H1 (cell line): ENCODE measurements around the gene SPPL2A. TPM values are rescaled to one million over a fixed set of nuclear protein-coding genes. Genes with fewer than 3 reads are reported as not detected.

Experiments
- CTCF ChIA-PET: fragments of 300-600 bp; sonication (Branson Sonifier 250); formaldehyde crosslinking; loops from one replicate; lab custom pipeline; 2021; ENCODE audit not compliant: partially characterized antibody; lab: Charles Lee
- POLR2A ChIA-PET: fragments of 300-600 bp; sonication (Branson Sonifier 250); formaldehyde crosslinking; loops from one replicate; lab custom pipeline; 2021; ENCODE audit warnings: inconsistent platforms; ENCODE audit not compliant: partially characterized antibody; lab: Charles Lee
- DNase-seq, 2 experiments: peaks; one replicate each; pipeline versions ENCODE4 v3.0.0 to v3.0.0-alpha.2; 2010 to 2022; ENCODE audit warnings: low spot score in 2 of 2, low read depth in 1 of 2, mixed read lengths in 1 of 2
- FAIRE-seq: peaks from 2 replicates; lab custom pipeline; 2011; peaks lifted over from hg19 to GRCh38; lab: Jason Lieb, UNC
- H2AFZ ChIP-seq: 2 replicates; pipeline ENCODE4 v1.8.1; 2012; ENCODE audit warnings: low read length, inconsistent platforms
- H2AK5ac ChIP-seq: 2 replicates; pipeline ENCODE4 v1.6.1; 2013; ENCODE audit warnings: low read depth, low read length
- H2BK120ac ChIP-seq: replicated peaks from 2 replicates; pipeline ENCODE3; 2013; ENCODE audit warnings: low read depth, low read length, inconsistent platforms
- H2BK12ac ChIP-seq: 2 replicates; pipeline ENCODE4 v1.6.1; 2013; ENCODE audit warnings: low read depth, low read length
- H2BK15ac ChIP-seq: 2 replicates; pipeline ENCODE4 v1.6.1; 2013; ENCODE audit warnings: low read length
- H2BK20ac ChIP-seq: 2 replicates; pipeline ENCODE4 v1.6.1; 2013; ENCODE audit warnings: low read length
- H2BK5ac ChIP-seq: 2 replicates; pipeline ENCODE4 v1.6.1; 2013; ENCODE audit warnings: low read depth, low read length
- H3K14ac ChIP-seq: 2 replicates; pipeline ENCODE4 v1.6.1; 2013; ENCODE audit warnings: inconsistent platforms; ENCODE audit not compliant: insufficient read length
- H3K18ac ChIP-seq: 2 replicates; pipeline ENCODE4 v1.6.1; 2013; ENCODE audit warnings: low read length; ENCODE audit errors: extremely low read depth
- H3K23ac ChIP-seq: 2 replicates; pipeline ENCODE4 v1.6.1; 2013; ENCODE audit warnings: inconsistent platforms; ENCODE audit not compliant: insufficient read length
- H3K23me2 ChIP-seq: 2 replicates; pipeline ENCODE4 v1.6.1; 2013; ENCODE audit warnings: low read depth, low read length
- H3K27ac ChIP-seq: 2 replicates; pipeline ENCODE4 v1.6.1; 2011; ENCODE audit warnings: low read depth, low read length, inconsistent platforms
- H3K27me3 ChIP-seq, 4 experiments: replicated peaks in 1 of 4; 1 replicate in 1 of 4; 2 replicates in 3 of 4; pipeline versions ENCODE4 v1.6.1 to v1.8.1; 2011 to 2013; ENCODE audit warnings: low read length in 3 of 4, mild to moderate bottlenecking in 3 of 4, inconsistent platforms in 2 of 4, mixed read lengths in 2 of 4, moderate library complexity in 1 of 4; ENCODE audit not compliant: control insufficient read depth in 3 of 4, insufficient read depth in 3 of 4; ENCODE audit errors: extremely low read depth in 1 of 4
- H3K36me3 ChIP-seq, 4 experiments: 2 replicates each; pipeline versions ENCODE4 v1.6.1 to v1.8.1; 2011 to 2013; ENCODE audit warnings: mild to moderate bottlenecking in 4 of 4, low read length in 3 of 4, moderate library complexity in 2 of 4, control low read depth in 1 of 4, inconsistent platforms in 1 of 4; ENCODE audit not compliant: insufficient read depth in 4 of 4, control insufficient read depth in 2 of 4
- H3K4ac ChIP-seq: replicated peaks from 2 replicates; pipeline ENCODE3; 2013; ENCODE audit warnings: low read length, low read depth, mixed read lengths, inconsistent platforms; ENCODE audit not compliant: insufficient read length
- H3K4me1 ChIP-seq, 4 experiments: replicated peaks in 1 of 4; 1 replicate in 1 of 4; 2 replicates in 3 of 4; pipeline versions ENCODE4 v1.6.1 to v1.8.1; 2011 to 2013; ENCODE audit warnings: low read length in 3 of 4, inconsistent platforms in 2 of 4, mixed read lengths in 1 of 4; ENCODE audit not compliant: insufficient read depth in 4 of 4, control insufficient read depth in 3 of 4
- H3K4me2 ChIP-seq, 2 experiments: 2 replicates each; pipeline versions ENCODE4 v1.6.1 to v1.8.1; 2011 to 2013; ENCODE audit warnings: low read depth in 2 of 2, low read length in 2 of 2, control low read depth in 1 of 2, inconsistent platforms in 1 of 2, mild to moderate bottlenecking in 1 of 2; ENCODE audit not compliant: insufficient read depth in 1 of 2
- H3K4me3 ChIP-seq, 4 experiments: fragments of 200-600, 300-600 bp in 1 of 4; sonication (generic), shearing (Covaris generic), sonication (Bioruptor Twin) in 1 of 4; 2 replicates each; pipeline versions ENCODE4 v1.5.1 to v1.8.1; 2011 to 2016; ENCODE audit warnings: low read length in 4 of 4, low read depth in 3 of 4, control low read depth in 2 of 4, inconsistent platforms in 2 of 4, mild to moderate bottlenecking in 2 of 4, mixed read lengths in 1 of 4, moderate library complexity in 1 of 4; ENCODE audit not compliant: insufficient read depth in 2 of 4; ENCODE audit errors: extremely low read depth in 1 of 4
- H3K56ac ChIP-seq: replicated peaks from 2 replicates; pipeline ENCODE3; 2013; ENCODE audit warnings: low read depth, mild to moderate bottlenecking, mixed read lengths, low read length, inconsistent platforms; ENCODE audit not compliant: insufficient read length
- H3K79me1 ChIP-seq: 2 replicates; pipeline ENCODE4 v1.6.1; 2013; ENCODE audit warnings: low read depth, low read length, control low read depth
- H3K79me2 ChIP-seq, 2 experiments: 2 replicates each; pipeline versions ENCODE4 v1.6.1 to v1.8.1; 2012 to 2013; ENCODE audit warnings: low read length in 2 of 2, mild to moderate bottlenecking in 2 of 2, inconsistent platforms in 1 of 2; ENCODE audit not compliant: insufficient read depth in 2 of 2, control insufficient read depth in 1 of 2
- H3K9ac ChIP-seq, 4 experiments: replicated peaks in 1 of 4; 1 replicate in 1 of 4; 2 replicates in 3 of 4; pipeline versions ENCODE4 v1.6.1 to v1.8.1; 2011 to 2013; ENCODE audit warnings: low read depth in 3 of 4, low read length in 3 of 4, control low read depth in 2 of 4, mild to moderate bottlenecking in 2 of 4, moderate library complexity in 2 of 4, inconsistent platforms in 1 of 4; ENCODE audit errors: extremely low read depth in 1 of 4
- H3K9me3 ChIP-seq, 2 experiments: 2 replicates each; pipeline versions ENCODE4 v1.6.1 to v1.8.1; 2012 to 2013; ENCODE audit warnings: mild to moderate bottlenecking in 2 of 2, moderate library complexity in 2 of 2, control low read depth in 1 of 2, inconsistent platforms in 1 of 2, low read depth in 1 of 2, low read length in 1 of 2, mixed read lengths in 1 of 2; ENCODE audit not compliant: insufficient read depth in 2 of 2
- H4K20me1 ChIP-seq, 2 experiments: replicated peaks in 1 of 2; 2 replicates each; pipeline versions ENCODE3 to v1.8.1; 2011 to 2013; ENCODE audit warnings: inconsistent platforms in 2 of 2, low read length in 2 of 2, mild to moderate bottlenecking in 1 of 2; ENCODE audit not compliant: insufficient read depth in 2 of 2, control insufficient read depth in 1 of 2
- H4K5ac ChIP-seq: 2 replicates; pipeline ENCODE4 v1.6.1; 2013; ENCODE audit warnings: low read length, low read depth, mixed read lengths, inconsistent platforms; ENCODE audit not compliant: insufficient read length
- H4K8ac ChIP-seq: 2 replicates; pipeline ENCODE4 v1.8.0; 2013; ENCODE audit warnings: mild to moderate bottlenecking, moderate library complexity, low read length, inconsistent platforms; ENCODE audit not compliant: insufficient read depth; ENCODE audit errors: extremely low read depth
- H4K91ac ChIP-seq: replicated peaks from 2 replicates; pipeline ENCODE3; 2013; ENCODE audit warnings: low read length, mixed read lengths, inconsistent platforms; ENCODE audit not compliant: insufficient read length
- BRCA1 ChIP-seq: IDR thresholded peaks from 2 replicates; pipeline ENCODE4 v1.6.1; 2012; ENCODE audit warnings: low read depth, low read length, improper control_type of control experiment
- CTCF ChIP-seq, 3 experiments: IDR thresholded peaks; 1 replicate in 2 of 3; 2 replicates in 1 of 3; pipeline versions ENCODE4 v1.5.1 to v1.6.1; 2011; ENCODE audit warnings: low read length in 3 of 3, mild to moderate bottlenecking in 3 of 3, inconsistent platforms in 2 of 3, low read depth in 1 of 3, moderate library complexity in 1 of 3; ENCODE audit not compliant: insufficient read depth in 1 of 3; ENCODE audit errors: control extremely low read depth in 1 of 3
- E2F6 ChIP-seq: IDR thresholded peaks from 2 replicates; pipeline ENCODE4 v1.6.1; 2012; ENCODE audit warnings: inconsistent platforms
- EGR1 ChIP-seq: IDR thresholded peaks from 2 replicates; pipeline ENCODE4 v1.6.1; 2011; ENCODE audit warnings: low read depth, low read length, borderline replicate concordance
- RNF2 ChIP-seq: fragments of 200-900, 300-1000 bp; sonication (generic); IDR thresholded peaks from 2 replicates; pipeline ENCODE4 v1.7.1; 2016; ENCODE audit warnings: borderline replicate concordance, low read depth, mild to moderate bottlenecking, antibody characterized with exemption, low read length; ENCODE audit not compliant: poor library complexity, severe bottlenecking; ENCODE audit errors: missing control alignments
- WGBS, 2 experiments: shearing (Covaris generic) in 1 of 2; methylation state at CpG; one replicate each; pipeline versions ENCODE4 v1.1.6 to v1.1.7; 2013 to 2015; ENCODE audit warnings: low lambda C conversion rate in 2 of 2, mixed read lengths in 2 of 2, inconsistent platforms in 1 of 2, low coverage in 1 of 2, missing lambda C conversion rate in 1 of 2; ENCODE audit not compliant: insufficient replicate concordance in 2 of 2, insufficient coverage in 1 of 2, insufficient read length in 1 of 2; ENCODE audit errors: extremely low coverage in 1 of 2, missing lambda C conversion rate in 1 of 2; 5-methylcytosine and 5-hydroxymethylcytosine counted together
- polyA plus RNA-seq, 7 experiments: library from polyadenylated mRNA; depleted of rRNA in 3 of 7; stranded (reverse) in 5 of 7; unstranded in 2 of 7; fragments of >200 nt in 5 of 7; fragments of 200-250 nt in 2 of 7; gene quantifications; 1 replicate in 5 of 7; 2 replicates in 1 of 7; 4 replicates in 1 of 7; pipeline versions ENCODE4 v1.2.1 to v1.2.3, GENCODE V29; 2011 to 2013; ENCODE audit warnings: missing spikeins in 2 of 7, mixed read lengths in 2 of 7
- total RNA-seq: library from RNA; stranded (reverse); fragmentation: NEBNext Ultra II Directional; extraction: Animal tissue kit (Norgen Biotek cat#: 25700); gene quantifications from 2 replicates; pipeline ENCODE4 v1.2.1, GENCODE V29; 2021
- TF ChIP-seq, protein P1 (sequence below): IDR thresholded peaks from 2 replicates; pipeline ENCODE4 v1.6.1; 2011; ENCODE audit warnings: low read length, improper control_type of control experiment

Gene SPPL2A
- total and polyA plus RNA-seq, 2 of the 8 experiments (the other 6 are each of a cell fraction or from before 2014, with no cell fraction given): 15.6 to 52.9 TPM

- 90% methylated on average over 2 of the region's 2 CpGs; no CpG with 5 or more reads in 1 of the 2 experiments for WGBS, 2 experiments
- H2BK5ac ChIP-seq: no peak overlapping the region
- DNase-seq (no peak), FAIRE-seq (no peak)
- peaks cover 0 to 1% of the 10 kb centered on the region in 2 experiments for H4K20me1 ChIP-seq
- H3K4me1 ChIP-seq: no peaks in the 10 kb centered on the region
- no peak overlapping the region for H2BK120ac ChIP-seq
- no peak overlapping the region for H3K4me3 ChIP-seq
- no peak overlapping the region for H2BK20ac ChIP-seq
- no peaks in the 10 kb centered on the region for H3K23me2 ChIP-seq
- CTCF ChIA-PET: interaction anchor here (0.8 kb wide), 1 partner anchor 75 kb away, joined by 3 read pairs; no protein-coding TSS in a partner anchor
- no peak overlapping the region for H4K8ac ChIP-seq
- H3K27ac ChIP-seq: no peak overlapping the region
- H2AK5ac ChIP-seq: no peak overlapping the region
- no peak overlapping the region for H3K14ac ChIP-seq
- H4K91ac ChIP-seq: no peak overlapping the region
- H3K4ac ChIP-seq: no peak overlapping the region
- no peak overlapping the region for H3K18ac ChIP-seq
- H2BK12ac ChIP-seq: no peak overlapping the region
- POLR2A ChIA-PET: no interaction called here
- peaks cover 0 to 12% of the 10 kb centered on the region in 2 experiments; a peak in 2 of 4 replicates for H3K79me2 ChIP-seq
- H3K56ac ChIP-seq: no peak overlapping the region
- no peak overlapping the region for H2AFZ ChIP-seq
- H3K36me3 ChIP-seq: peaks cover 0 to 13% (median 3%) of the 10 kb centered on the region in 4 experiments; a peak in 2 of 8 replicates
- H3K79me1 ChIP-seq: peaks cover 2% of the 10 kb centered on the region; the same call in 1 of the 2 replicates
- no peak overlapping the region for H2BK15ac ChIP-seq
- H3K9ac ChIP-seq: no peak overlapping the region
- H4K5ac ChIP-seq: no peak overlapping the region
- no peaks in the 10 kb centered on the region for H3K9me3 ChIP-seq
- no peak overlapping the region for H3K4me2 ChIP-seq
- no peak overlapping the region for H3K23ac ChIP-seq
- H3K27me3 ChIP-seq: no peaks in the 10 kb centered on the region
- no peak for TF ChIP-seq CTCF (IDR thresholded peaks at IDR 0.05; ENCODE audit: control extremely low read depth in 1 of 3, insufficient read depth in 1 of 3, low read depth in 1 of 3, low read length in 3 of 3)
- TF ChIP-seq BRCA1: no peak
- TF ChIP-seq E2F6: no peak
- TF ChIP-seq RNF2: no peak
- TF ChIP-seq EGR1: no peak
- TF ChIP-seq, protein P1, sequence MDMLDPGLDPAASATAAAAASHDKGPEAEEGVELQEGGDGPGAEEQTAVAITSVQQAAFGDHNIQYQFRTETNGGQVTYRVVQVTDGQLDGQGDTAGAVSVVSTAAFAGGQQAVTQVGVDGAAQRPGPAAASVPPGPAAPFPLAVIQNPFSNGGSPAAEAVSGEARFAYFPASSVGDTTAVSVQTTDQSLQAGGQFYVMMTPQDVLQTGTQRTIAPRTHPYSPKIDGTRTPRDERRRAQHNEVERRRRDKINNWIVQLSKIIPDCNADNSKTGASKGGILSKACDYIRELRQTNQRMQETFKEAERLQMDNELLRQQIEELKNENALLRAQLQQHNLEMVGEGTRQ: no peak
These were observed 14.1 kb downstream of the SPPL2A start for GRCh38 chr15:50751394-50751793.
